ENCODE measurements around the gene APOA5.

GRCh38 chr11:116775975-116776374 lies 15.7 kb downstream of the APOA5 start:
- TF ChIP-seq POLR2A (IDR thresholded peaks at IDR 0.05) (no peak), CTCF (IDR thresholded peaks at IDR 0.05) (no peak), POLR2AphosphoS5 (IDR thresholded peaks at IDR 0.05) (no peak)

All from breast epithelium (tissue), 3 donors.